K562 (cell line): Measurements from ENCODE around the gene SLC27A4. TPM values are rescaled to one million over a fixed set of nuclear protein-coding genes. Genes with fewer than 3 reads are reported as not detected.

Experiments
- CBX2 ChIP-seq: fragments of 200-600 bp; sonication (generic); IDR thresholded peaks from one replicate; pipeline ENCODE4 v1.6.1; 2012; ENCODE audit warnings: mild to moderate bottlenecking, low read length, inconsistent platforms; ENCODE audit not compliant: insufficient read depth, poor library complexity, severe bottlenecking
- CBX5 ChIP-seq: IDR thresholded peaks from 2 replicates; pipeline ENCODE4 v1.6.1; 2014; ENCODE audit warnings: low read depth, borderline replicate concordance
- FOXK1 ChIP-seq: sonication (generic); formaldehyde crosslinking; IDR thresholded peaks from 2 replicates; pipeline ENCODE4 v1.8.0; 2022; ENCODE audit warnings: missing genetic modification reagents, mild to moderate bottlenecking, borderline replicate concordance
- NONO ChIP-seq, 2 experiments: fragments of 200-400 bp in 1 of 2; fragments of 450-650 bp in 1 of 2; formaldehyde crosslinking in 1 of 2; IDR thresholded peaks; 2 replicates each; pipeline ENCODE4 v1.6.1; 2017; ENCODE audit warnings: low read depth in 2 of 2, mild to moderate bottlenecking in 2 of 2, moderate library complexity in 2 of 2, low read length in 1 of 2
- PCBP1 ChIP-seq: fragments of 200-400 bp; formaldehyde crosslinking; IDR thresholded peaks from 2 replicates; pipeline ENCODE4 v1.6.1; 2018; ENCODE audit warnings: mild to moderate bottlenecking, low read depth, low read length; ENCODE audit not compliant: poor library complexity, severe bottlenecking
- PHF8 ChIP-seq: fragments of 200-600 bp; sonication (generic); IDR thresholded peaks from 2 replicates; pipeline ENCODE4 v1.6.1; 2012; ENCODE audit warnings: mixed run types, mild to moderate bottlenecking, inconsistent platforms, low read length, moderate library complexity, borderline replicate concordance
- RBM25 ChIP-seq: fragments of 200-400 bp; formaldehyde crosslinking; IDR thresholded peaks from 2 replicates; pipeline ENCODE4 v1.6.1; 2018; ENCODE audit warnings: low read length, low read depth, moderate library complexity; ENCODE audit not compliant: severe bottlenecking
- STAT5A ChIP-seq: IDR thresholded peaks from 2 replicates; pipeline ENCODE4 v1.6.1; 2012; ENCODE audit warnings: low read length, inconsistent platforms, borderline replicate concordance
- SUPT5H ChIP-seq: fragments of 450-650 bp; IDR thresholded peaks from 2 replicates; pipeline ENCODE4 v1.6.1; 2016
- ZKSCAN3 ChIP-seq: fragments of 250-450 bp; sonication (Bioruptor Pico); IDR thresholded peaks from 2 replicates; pipeline ENCODE4 v1.4.0; 2020
- ZNF778 ChIP-seq: fragments of 450-650 bp; formaldehyde crosslinking; IDR thresholded peaks from 2 replicates; pipeline ENCODE4 v1.4.0; 2020; ENCODE audit warnings: mild to moderate bottlenecking, moderate library complexity
- polyA plus RNA-seq, 8 experiments: library from polyadenylated mRNA; depleted of rRNA in 4 of 8; stranded (reverse) in 5 of 8; unstranded in 3 of 8; fragments of >200 nt; fragmentation: Nextera tagmentation in 2 of 8; fragmentation: Illumina TruSeq in 1 of 8; extraction: Ambion mirVana in 2 of 8; extraction: Trizol in 1 of 8; gene quantifications; 2 replicates each; pipeline versions ENCODE4 v1.2.1 to v1.2.3, GENCODE V29; 2011 to 2014; ENCODE audit warnings: inconsistent platforms in 1 of 8, missing spikeins in 1 of 8
- total RNA-seq, 7 experiments: library from RNA; depleted of rRNA in 6 of 7; stranded (reverse); fragments of >200 nt in 6 of 7; fragmentation: Illumina TruSeq in 2 of 7; extraction: Trizol in 2 of 7; gene quantifications; 2 replicates each; pipeline versions ENCODE4 v1.2.1 to v1.2.3, GENCODE V29; 2011 to 2021; ENCODE audit warnings: low replicate concordance in 1 of 7
- TF ChIP-seq, protein P1 (sequence below): fragments of 250-450 bp; sonication (Bioruptor Pico); IDR thresholded peaks from 2 replicates; pipeline ENCODE4 v1.4.0; 2020; ENCODE audit warnings: mild to moderate bottlenecking, moderate library complexity
- TF ChIP-seq, protein P2 (sequence below): sonication (generic); formaldehyde crosslinking; IDR thresholded peaks from 2 replicates; pipeline ENCODE4 v1.9.0; 2022; ENCODE audit warnings: mild to moderate bottlenecking, missing genetic modification reagents
- TF ChIP-seq, protein P3 (sequence below): sonication (generic); formaldehyde crosslinking; IDR thresholded peaks from 2 replicates; pipeline ENCODE4 v1.8.1; 2023; ENCODE audit warnings: mild to moderate bottlenecking, missing genetic modification reagents
- TF ChIP-seq, protein P4 (sequence below): fragments of 450-650 bp; IDR thresholded peaks from 2 replicates; pipeline ENCODE4 v1.6.1; 2016; ENCODE audit warnings: missing biosample characterization, missing genetic modification characterization
- TF ChIP-seq, protein P5 (sequence below): sonication (generic); formaldehyde crosslinking; IDR thresholded peaks from 2 replicates; pipeline ENCODE4 v1.8.1; 2023; ENCODE audit warnings: mild to moderate bottlenecking, missing genetic modification reagents
- TF ChIP-seq, protein P6 (sequence below): sonication (generic); formaldehyde crosslinking; IDR thresholded peaks from 2 replicates; pipeline ENCODE4 v1.5.0; 2020; ENCODE audit warnings: missing genetic modification reagents

SLC27A4 gene
- total and polyA plus RNA-seq, 9 of the 15 experiments (the other 6 are each of a cell fraction or from before 2014, with no cell fraction given), result 0.25 to 35.7 (median 14.0) TPM

DNA sequence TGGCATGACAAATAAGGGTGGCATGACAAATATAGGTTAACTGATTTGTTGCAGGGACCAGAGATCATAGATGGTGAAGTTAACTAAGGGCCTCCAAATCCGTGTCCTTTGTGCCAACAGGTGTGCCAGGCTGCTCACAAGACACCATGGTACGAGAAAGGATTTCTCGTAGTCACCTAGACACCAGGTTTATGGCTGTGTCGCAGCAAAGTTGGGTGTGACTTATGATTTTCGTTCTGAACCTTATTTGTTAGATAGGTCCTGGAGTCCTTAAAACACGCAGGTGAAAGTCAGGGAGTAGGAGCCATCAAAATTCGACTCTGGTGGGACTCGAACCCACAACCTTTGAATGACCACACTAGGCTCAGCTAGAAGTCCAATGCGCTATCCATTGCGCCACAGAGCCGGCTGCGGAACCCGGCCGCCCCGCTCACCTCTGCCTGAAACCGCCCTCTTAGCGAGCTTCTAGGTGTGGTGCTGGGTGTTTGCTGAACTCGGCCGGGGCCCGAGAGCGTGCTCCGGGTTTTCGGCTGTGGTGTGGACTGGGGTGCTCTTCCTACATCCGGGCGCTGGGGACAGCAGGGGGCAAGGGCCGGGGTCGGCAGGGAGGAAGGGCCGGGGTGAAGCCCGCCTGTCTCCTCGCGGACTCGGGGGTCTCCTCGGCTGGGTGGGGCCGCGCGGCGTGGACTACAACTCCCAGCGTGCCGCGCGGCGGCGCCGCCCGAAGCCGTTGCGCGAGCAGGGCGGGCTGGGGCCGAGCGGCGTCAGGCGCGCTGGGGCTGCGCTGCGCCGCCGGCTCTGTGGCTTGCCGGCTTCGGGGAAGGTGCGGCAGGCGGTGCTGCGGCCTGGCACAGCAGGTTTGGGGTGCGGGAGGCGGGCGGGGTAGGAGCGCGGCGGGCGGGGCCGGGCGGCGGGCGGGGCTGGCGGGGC lies at the start of gene SLC27A4 (continued):
- TF ChIP-seq, protein P1, sequence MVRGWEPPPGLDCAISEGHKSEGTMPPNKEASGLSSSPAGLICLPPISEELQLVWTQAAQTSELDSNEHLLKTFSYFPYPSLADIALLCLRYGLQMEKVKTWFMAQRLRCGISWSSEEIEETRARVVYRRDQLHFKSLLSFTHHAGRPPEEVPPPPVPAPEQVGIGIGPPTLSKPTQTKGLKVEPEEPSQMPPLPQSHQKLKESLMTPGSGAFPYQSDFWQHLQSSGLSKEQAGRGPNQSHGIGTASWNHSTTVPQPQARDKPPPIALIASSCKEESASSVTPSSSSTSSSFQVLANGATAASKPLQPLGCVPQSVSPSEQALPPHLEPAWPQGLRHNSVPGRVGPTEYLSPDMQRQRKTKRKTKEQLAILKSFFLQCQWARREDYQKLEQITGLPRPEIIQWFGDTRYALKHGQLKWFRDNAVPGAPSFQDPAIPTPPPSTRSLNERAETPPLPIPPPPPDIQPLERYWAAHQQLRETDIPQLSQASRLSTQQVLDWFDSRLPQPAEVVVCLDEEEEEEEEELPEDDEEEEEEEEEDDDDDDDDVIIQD (CRISPR knock-in tag), result no peak
- TF ChIP-seq CBX2 (no peak), FOXK1 (CRISPR knock-in tag) (peak; percentile 71; the same call in 1 of the 2 replicates), RBM25 (peak; percentile 1), ZNF778 (CRISPR knock-in tag) (no peak), PCBP1 (peak; percentile 24), ZKSCAN3 (CRISPR knock-in tag) (no peak), SUPT5H (peak; percentile 68), STAT5A (no peak; the same call in 1 of the 2 replicates), PHF8 (peak; percentile 80), CBX5 (no peak), NONO (IDR thresholded peaks at IDR 0.05; ENCODE audit: low read depth in 2 of 2, low read length in 1 of 2) (no peak)
- TF ChIP-seq, protein P2, sequence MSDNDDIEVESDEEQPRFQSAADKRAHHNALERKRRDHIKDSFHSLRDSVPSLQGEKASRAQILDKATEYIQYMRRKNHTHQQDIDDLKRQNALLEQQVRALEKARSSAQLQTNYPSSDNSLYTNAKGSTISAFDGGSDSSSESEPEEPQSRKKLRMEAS (CRISPR knock-in tag), result peak; percentile 72
- TF ChIP-seq, protein P3, sequence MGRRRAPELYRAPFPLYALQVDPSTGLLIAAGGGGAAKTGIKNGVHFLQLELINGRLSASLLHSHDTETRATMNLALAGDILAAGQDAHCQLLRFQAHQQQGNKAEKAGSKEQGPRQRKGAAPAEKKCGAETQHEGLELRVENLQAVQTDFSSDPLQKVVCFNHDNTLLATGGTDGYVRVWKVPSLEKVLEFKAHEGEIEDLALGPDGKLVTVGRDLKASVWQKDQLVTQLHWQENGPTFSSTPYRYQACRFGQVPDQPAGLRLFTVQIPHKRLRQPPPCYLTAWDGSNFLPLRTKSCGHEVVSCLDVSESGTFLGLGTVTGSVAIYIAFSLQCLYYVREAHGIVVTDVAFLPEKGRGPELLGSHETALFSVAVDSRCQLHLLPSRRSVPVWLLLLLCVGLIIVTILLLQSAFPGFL (CRISPR knock-in tag), result no peak
- TF ChIP-seq, protein P4, sequence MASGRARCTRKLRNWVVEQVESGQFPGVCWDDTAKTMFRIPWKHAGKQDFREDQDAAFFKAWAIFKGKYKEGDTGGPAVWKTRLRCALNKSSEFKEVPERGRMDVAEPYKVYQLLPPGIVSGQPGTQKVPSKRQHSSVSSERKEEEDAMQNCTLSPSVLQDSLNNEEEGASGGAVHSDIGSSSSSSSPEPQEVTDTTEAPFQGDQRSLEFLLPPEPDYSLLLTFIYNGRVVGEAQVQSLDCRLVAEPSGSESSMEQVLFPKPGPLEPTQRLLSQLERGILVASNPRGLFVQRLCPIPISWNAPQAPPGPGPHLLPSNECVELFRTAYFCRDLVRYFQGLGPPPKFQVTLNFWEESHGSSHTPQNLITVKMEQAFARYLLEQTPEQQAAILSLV (tag), result peak; percentile 73
- TF ChIP-seq, protein P5, sequence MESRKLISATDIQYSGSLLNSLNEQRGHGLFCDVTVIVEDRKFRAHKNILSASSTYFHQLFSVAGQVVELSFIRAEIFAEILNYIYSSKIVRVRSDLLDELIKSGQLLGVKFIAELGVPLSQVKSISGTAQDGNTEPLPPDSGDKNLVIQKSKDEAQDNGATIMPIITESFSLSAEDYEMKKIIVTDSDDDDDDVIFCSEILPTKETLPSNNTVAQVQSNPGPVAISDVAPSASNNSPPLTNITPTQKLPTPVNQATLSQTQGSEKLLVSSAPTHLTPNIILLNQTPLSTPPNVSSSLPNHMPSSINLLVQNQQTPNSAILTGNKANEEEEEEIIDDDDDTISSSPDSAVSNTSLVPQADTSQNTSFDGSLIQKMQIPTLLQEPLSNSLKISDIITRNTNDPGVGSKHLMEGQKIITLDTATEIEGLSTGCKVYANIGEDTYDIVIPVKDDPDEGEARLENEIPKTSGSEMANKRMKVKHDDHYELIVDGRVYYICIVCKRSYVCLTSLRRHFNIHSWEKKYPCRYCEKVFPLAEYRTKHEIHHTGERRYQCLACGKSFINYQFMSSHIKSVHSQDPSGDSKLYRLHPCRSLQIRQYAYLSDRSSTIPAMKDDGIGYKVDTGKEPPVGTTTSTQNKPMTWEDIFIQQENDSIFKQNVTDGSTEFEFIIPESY (CRISPR knock-in tag), result peak; percentile 94
- TF ChIP-seq, protein P6, sequence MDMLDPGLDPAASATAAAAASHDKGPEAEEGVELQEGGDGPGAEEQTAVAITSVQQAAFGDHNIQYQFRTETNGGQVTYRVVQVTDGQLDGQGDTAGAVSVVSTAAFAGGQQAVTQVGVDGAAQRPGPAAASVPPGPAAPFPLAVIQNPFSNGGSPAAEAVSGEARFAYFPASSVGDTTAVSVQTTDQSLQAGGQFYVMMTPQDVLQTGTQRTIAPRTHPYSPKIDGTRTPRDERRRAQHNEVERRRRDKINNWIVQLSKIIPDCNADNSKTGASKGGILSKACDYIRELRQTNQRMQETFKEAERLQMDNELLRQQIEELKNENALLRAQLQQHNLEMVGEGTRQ (CRISPR knock-in tag), result no peak
